ENCODE measurements around the gene PHACTR3.

PHACTR3 gene

GRCh38 chr20:59735486-59735885 is 131.1 kb downstream of the PHACTR3 start:
- DNase-seq (ENCODE audit: low spot score), result no peak

GRCh38 chr20:59735917-59736316 is 131.6 kb downstream of the PHACTR3 start:
- DNase-seq (ENCODE audit: low spot score), result no peak

- no peak for DNase-seq (ENCODE audit: low spot score)
Measured at GRCh38 chr20:59736366-59736765, 132.0 kb downstream of the PHACTR3 start.

GRCh38 chr20:59737073-59737666 is 132.8 kb downstream of the PHACTR3 start:
- no peak for DNase-seq (ENCODE audit: low spot score)

- no peak for DNase-seq (ENCODE audit: low spot score)
Measured at GRCh38 chr20:59737816-59738215, 133.5 kb downstream of the PHACTR3 start.

GRCh38 chr20:59738851-59739250 is 134.5 kb downstream of the PHACTR3 start:
- DNase-seq (ENCODE audit: low spot score), result no peak

- no peak for DNase-seq (ENCODE audit: low spot score)
Measured at GRCh38 chr20:59740621-59741020, 136.3 kb downstream of the PHACTR3 start.

GRCh38 chr20:59741073-59741472 is 136.7 kb downstream of the PHACTR3 start:
- no peak for DNase-seq (ENCODE audit: low spot score)

- no peak for DNase-seq (ENCODE audit: low spot score)
Measured at GRCh38 chr20:59742351-59743095, 138.2 kb downstream of the PHACTR3 start.

GRCh38 chr20:59743308-59743707 is 139.0 kb downstream of the PHACTR3 start:
- no peak for DNase-seq (ENCODE audit: low spot score)

- DNase-seq (ENCODE audit: low spot score), result no peak
Measured at GRCh38 chr20:59743767-59744485, 139.6 kb downstream of the PHACTR3 start.

GRCh38 chr20:59744756-59745155 is 140.4 kb downstream of the PHACTR3 start:
- no peak for DNase-seq (ENCODE audit: low spot score)

- DNase-seq (ENCODE audit: low spot score), result no peak
Measured at GRCh38 chr20:59745201-59745600, 140.9 kb downstream of the PHACTR3 start.

- no peak for DNase-seq (ENCODE audit: low spot score)
Measured at GRCh38 chr20:59745716-59746115, 141.4 kb downstream of the PHACTR3 start.

GRCh38 chr20:59746155-59746554 is 141.8 kb downstream of the PHACTR3 start:
- DNase-seq (ENCODE audit: low spot score), result no peak

GRCh38 chr20:59747671-59748515 is 143.6 kb downstream of the PHACTR3 start:
- no peak for DNase-seq (ENCODE audit: low spot score)

- no peak for DNase-seq (ENCODE audit: low spot score)
Measured at GRCh38 chr20:59748619-59749191, 144.4 kb downstream of the PHACTR3 start.

GRCh38 chr20:59749301-59749700 is 145.0 kb downstream of the PHACTR3 start:
- no peak for DNase-seq (ENCODE audit: low spot score)

GRCh38 chr20:59750209-59750840 is 146.0 kb downstream of the PHACTR3 start:
- DNase-seq (ENCODE audit: low spot score), result no peak

GRCh38 chr20:59751075-59751711 is 146.9 kb downstream of the PHACTR3 start:
- DNase-seq (ENCODE audit: low spot score), result peak; percentile 70

GRCh38 chr20:59752101-59752586 is 147.8 kb downstream of the PHACTR3 start:
- DNase-seq (ENCODE audit: low spot score), result no peak

Measured in kidney tubule cell (primary cell).